Stimulated activated CD4-positive, alpha-beta T cell treated with anti-CD3 and anti-CD28 coated beads, TNF-alpha, amount 100 ng/mL, for 4 hours (primary cell): Measurements from ENCODE around the gene NET1.
"Not testable (repeated sequence)": the region's sequence is repeated elsewhere in the genome, so short reads cannot be mapped to it uniquely, and the experiment has no call there.

Source experiments
- DNase-seq, 3 experiments: peaks; one replicate each; pipeline ENCODE4 v3.0.0-alpha.2; 2020; ENCODE audit warnings: low read depth in 3 of 3

Gene NET1

GRCh38 chr10:5399332-5399731 lies 13.0 kb upstream of the NET1 start:
- no peak for DNase-seq

DNA sequence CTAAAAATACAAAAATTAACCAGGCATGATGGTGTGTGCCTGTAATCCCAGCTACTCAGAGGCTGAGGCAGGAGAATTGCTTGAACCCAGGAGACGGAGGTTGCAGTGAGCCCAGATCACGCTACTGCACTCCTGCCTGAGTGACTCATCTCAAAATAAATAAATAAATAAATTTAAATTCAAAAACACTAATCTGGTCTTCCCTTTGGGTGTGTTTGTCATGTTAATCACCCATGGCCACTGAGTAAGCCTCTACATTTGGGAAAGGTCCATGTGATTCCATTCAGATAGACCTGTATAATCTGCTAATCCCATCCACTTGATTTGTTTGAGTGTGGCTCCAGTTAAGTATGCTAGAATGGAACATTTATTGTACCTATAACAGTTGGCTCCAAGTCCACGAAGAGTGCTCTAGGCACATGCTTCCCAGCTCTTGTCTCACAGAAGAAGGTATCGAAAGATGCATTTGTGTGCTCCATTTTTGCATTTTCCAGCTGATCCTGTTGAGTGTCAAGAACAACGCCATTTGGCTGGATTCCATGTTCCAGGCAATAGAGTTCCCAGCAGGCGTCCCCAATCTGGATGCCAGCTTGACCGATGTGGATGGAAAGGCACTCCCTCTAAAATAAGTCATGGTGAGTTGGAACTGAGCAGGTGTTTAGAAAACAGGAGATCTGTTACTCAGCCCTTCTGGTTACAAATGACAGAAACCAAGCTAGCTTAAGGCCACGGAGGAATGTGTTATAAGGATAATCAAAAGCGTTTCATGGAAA lies 11.7 kb upstream of the NET1 start:
- no peak for DNase-seq

- no peak for DNase-seq
Measured at GRCh38 chr10:5402798-5403197, 9.6 kb upstream of the NET1 start.

DNA sequence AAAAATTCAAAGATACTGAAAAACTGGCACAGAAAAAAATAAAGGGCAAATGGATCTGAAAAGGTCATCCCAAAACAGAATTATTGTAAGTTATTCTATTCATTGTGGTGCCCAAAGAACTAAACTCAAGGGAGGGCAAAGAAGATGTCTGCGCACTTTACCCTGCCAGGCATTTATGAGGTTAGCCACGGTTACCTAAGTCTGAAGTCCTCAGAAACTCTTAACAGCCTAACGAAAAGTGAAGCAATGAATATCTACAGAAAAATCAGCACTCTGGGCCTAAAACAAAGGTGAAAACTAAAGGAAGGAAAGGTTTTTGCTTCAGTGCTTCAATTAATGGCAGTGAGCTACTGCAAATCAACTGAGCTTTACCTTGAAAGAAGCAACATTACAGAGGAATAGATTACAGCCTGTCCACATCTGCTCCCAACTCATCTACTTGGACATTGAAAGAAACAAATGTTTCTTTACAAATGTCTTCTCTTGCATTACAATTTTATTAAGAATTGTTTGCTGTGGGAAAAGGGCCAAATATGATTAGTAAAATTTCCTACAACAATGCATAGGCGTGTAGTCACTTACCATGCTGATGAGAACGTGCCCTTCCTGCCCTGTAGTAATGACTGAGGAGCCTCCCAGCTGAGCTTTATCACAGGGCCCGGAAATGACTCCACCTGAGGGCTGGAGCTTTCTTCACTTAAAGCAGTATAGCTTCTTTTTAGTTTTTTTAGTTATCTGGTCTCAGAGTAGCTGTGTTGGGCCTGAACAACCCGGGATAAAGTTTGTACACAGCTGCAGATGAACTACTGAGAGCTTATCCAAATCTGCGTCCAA lies 7.9 kb upstream of the NET1 start, which contains the start of gene TUBAL3:
TSS of gene TUBAL3 (minus strand) at position 621 of the 834 bp plus-strand sequence. CDS start at position 585, 36 bp downstream.
- no peak for DNase-seq

DNA sequence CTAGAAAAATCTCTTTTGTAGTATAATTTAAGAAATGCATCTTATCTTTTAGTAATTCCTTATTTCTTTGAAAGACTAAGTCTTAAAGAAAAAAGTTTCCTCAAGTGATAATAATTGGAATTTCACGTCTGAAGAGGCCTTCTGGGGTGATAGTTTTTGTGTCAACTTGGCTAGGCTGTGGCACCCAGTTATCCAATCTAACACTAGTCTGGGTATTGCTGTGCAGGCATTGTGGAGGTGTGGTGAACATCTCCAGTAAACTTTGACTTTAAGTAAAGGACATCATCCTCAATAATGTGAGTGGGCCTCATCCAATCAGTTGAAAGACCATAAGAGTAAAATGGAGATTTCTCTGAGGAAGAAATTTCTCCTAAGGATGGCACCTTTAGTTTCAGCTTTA lies 5.4 kb upstream of the NET1 start:
- no peak for DNase-seq

DNA sequence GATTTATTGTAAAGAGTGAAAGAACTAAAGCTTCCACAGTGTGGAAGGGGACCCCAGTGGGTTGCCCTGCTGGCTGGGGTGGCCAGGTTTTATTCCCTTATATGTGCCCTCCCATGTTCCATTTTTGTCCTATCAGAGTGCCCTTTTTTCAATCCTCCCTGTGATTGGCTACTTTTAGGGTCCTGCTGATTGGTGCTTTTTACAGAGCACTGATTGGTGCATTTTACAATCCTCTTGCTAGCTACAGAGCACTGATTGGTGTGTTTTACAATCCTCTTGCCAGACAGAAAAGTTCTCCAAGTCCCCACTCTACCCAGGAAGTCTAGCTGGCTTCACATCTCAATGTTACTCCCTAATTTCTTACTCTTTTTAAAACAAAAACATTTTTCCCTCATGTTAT lies 1.6 kb upstream of the NET1 start:
- DNase-seq = not testable (repeated sequence)

DNA sequence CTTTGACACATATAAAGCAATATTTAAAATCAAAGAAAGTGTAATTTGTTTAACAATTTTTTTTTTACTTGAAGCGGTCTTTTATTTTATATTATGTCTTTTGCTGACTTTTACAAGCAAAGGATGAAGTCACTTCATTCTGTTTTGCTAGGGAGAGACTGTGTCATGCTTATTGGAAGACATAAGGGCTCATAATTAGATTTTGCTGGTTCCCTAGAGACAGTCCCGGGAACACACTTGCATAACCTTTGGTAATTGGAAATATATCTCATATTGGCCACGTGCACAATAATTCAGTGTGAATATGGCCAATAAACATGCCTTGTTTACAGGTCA lies 448 bp upstream of the NET1 start:
- DNase-seq = no peak

DNA sequence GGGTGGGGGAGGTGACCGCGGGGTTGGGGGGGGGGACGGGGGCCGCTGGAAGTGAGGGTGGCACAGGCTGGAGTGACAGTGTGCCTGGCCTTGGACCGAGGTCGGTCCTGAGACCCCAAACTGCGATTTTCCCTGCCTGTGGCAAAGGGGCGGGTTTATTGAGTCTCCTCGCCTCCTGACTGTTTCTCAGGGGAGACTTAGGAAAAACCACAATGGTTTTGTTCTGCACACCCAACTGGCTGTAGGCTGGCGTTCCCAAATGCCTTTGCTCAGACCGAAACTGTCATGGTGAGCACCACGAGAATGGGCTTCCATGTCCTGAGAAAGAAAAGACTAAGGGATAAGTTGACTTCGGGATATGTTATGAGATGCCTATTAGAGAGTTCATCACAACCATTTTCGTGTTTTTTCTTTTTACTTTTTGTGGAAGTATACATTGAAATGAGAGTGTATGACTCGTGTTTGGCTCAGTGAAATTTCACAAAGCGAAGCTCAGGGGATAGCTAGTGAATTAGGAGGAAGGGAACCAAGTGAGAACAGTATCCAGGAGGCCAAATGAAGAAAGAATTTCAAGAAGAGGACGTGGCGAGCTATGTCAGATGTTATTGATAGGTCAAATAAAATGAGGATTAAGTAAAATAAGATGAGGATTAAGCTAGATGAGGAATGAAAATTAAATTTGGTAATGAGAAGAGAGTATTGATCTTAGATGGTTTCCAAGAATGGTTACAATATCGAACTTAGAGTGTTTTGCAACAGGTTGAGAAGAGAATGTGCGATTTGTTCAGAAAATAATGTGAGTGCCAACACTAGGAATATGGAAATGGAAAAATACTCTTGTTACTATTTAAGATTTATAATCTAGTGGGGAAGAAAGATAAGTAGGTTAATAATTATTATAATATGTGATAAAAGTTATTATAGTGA lies 918 bp downstream of the NET1 start:
- DNase-seq = no peak

DNA sequence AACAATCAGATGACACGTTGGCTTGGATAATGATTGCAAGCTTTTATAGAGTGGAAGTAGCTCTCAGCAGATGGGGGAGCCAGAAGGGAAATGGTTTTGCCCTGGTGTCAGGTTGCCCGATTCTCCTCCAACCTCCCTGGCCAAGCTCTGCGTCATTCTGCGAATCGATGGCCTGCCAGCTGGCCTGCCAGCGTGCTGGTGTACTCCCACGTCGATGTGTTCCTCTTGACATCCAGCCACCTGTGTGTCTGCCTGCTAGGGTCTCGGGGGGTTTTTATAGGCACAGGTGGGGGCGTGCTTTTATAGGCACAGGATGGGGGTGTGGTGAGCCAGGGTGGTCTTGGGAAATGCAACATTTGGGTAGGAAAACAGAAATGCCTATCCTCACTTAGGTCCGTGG lies 4.6 kb downstream of the NET1 start:
- no peak for DNase-seq

DNA sequence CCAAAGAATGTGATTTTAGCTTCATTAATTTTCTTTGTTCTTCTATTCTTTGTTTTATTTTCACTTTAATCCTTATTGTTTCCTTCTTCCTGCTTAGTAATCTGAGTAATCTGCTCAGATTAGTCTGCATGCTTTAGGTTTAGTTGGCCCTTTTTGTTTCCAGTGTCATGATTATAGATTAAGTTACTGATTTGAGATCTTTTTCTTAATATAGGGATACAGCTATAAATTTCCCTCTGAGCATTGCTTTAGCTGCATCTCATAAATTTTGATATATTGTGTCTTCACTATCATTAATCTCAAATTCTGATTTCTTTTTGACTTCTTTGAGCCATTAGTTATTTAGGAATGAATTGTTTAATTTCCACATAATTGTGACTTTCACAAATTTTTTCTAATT lies 6.2 kb downstream of the NET1 start:
- no peak for DNase-seq

- no peak for DNase-seq
Measured at GRCh38 chr10:5419466-5420094, 7.2 kb downstream of the NET1 start.

DNA sequence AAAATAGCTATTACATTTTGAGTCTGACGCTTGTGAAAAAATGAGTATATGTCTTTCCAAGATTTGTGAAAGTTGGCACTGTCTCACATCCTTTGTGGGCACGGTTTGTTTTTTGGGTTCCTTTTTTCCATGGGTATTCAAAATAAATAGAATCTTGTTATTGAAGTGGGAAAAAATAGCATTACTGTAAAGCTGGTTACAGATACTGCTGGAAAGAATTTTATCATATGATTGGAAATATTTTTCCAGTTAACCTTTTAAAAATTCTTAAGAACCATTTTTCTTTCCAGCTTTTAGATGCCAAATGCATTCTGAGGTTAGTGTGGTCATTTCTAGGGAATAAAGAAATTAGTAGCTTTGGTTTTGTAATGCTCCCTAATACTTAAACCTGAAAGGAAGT lies 11.4 kb downstream of the NET1 start:
- no peak for DNase-seq

DNA sequence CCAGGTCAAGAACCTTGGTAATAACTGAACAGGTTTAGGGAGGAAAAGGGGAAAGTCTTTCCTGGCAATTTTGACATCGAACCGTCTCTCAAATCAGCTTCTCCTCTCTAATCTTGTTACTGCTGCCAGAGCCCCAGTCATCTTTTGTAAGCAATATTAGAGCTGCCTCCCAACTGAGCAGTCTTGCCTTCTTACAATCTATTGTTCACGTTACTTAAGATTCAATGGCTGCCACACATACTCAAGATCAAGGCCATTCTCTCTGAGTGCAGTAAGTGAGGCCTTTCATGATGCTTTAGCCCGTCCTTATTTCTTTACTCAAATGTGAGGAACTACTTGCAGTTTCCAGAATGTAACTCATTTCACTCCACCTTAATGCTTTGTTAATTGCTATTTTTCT lies 12.4 kb downstream of the NET1 start:
- DNase-seq = no peak

- no peak for DNase-seq
Measured at GRCh38 chr10:5428133-5428532, 15.8 kb downstream of the NET1 start.

DNA sequence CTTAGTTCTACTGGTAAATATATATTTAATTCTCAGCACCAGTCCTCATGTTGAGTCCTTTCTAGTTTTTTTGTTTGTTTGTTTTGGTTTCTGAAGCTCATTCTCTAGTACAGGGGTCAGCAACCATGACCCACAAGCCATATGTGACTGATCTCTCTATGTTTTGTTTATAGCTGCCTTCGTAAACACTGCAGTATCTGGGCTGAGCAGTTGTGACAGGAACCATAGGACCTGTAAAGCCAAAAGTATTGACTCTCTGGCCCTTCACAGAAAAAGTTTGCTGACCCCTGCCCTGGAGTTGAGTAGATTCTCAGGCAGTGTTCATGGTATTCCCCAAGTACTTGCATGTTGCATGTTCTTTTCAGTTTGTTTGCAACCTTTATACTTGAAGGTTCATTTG lies 20.8 kb downstream of the NET1 start:
- no peak for DNase-seq

- DNase-seq = no peak
Measured at GRCh38 chr10:5434017-5434753, 21.8 kb downstream of the NET1 start.

GRCh38 chr10:5435328-5435727 lies 23.0 kb downstream of the NET1 start:
- no peak for DNase-seq

- DNase-seq = no peak
Measured at GRCh38 chr10:5440206-5440605, 27.8 kb downstream of the NET1 start.

DNA sequence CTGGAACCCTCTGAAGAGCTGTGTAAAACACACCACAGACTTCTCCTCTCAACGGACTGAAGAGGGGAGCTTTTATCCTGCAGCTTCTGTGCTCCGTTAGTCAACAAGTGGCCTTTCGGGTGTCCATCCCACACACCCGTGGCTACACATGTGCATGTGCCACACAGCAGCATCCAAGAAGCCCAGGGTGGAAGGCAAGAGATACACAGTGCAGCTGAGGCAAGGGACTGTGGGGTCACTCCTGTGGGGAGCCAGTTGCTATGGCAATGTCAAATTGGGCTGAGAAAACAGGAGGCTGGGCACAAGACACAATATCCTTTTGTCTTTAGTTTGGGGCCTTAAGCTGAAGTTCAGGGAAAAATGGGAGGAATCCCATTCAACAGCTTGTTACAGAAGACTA lies 28.7 kb downstream of the NET1 start:
- no peak for DNase-seq

GRCh38 chr10:5442065-5442989 lies 30.0 kb downstream of the NET1 start:
- peak in 1 of 3 experiments; percentile 9 for DNase-seq
